HG03565 (cell line): ENCODE measurements around the gene STARD4.

ENCODE experiments used
- ATAC-seq: cut with Tn5 transposase; IDR thresholded peaks from one replicate; pipeline ENCODE4 v1.9.1; 2021; ENCODE audit warnings: mild to moderate bottlenecking, moderate library complexity; ENCODE audit not compliant: unreplicated experiment

Gene STARD4

DNA sequence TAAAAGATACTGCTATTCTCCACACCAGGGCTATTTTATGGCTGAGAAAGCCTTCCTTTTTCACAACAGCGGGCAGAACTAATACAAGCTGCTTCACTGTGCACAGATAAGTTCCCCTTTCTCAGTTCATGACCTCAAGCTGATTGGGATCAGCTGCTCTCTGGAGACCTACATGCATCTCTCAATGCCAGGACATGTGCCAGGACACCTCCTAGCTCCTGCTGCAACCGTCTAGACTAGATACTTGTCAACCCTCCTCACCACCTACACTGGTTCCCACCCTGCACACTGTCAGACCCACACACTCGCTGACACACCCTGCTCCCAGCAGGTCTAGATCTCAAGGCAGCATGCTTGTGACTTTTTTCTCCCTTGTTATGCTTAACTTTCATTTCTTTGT is 39.8 kb downstream of the STARD4 start:
- ATAC-seq, result no peak

DNA sequence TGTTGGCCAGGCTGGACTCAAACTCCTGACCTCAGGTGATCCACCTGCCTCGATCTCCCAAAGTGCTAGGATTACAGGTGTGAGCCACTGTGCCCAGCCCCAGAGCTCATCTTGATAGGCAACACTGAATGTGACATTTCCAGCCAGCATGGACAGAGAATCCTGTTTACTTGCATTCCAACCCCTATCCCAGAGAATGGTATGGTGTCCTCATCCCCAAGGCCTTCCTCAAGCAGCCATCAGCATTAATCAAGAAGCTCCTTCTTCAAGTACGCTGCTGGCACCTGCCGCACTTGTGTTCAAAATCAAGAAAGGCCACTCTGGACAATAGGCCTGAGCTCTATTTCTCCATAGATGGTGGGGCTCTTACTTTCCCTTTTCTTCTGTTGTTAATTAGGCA is 40.2 kb downstream of the STARD4 start:
- ATAC-seq, result no peak

DNA sequence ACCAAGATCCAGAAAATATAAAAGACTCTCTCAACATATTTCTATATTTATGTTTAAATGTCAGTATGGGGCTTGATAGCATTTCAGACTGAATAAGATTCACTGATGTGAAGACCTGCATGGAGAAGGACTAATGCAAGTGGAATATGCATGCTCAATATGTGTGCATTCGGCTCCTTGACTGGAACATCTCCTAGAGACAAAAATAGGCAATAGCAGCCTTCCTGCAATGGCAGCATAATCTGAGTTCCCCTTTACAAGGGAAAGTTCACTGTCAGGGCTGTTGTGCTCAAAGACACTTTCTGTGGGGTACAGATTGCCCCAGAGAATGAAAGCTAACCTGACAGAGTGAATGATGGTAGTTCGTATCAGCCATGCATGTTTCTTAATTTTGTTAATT is 42.4 kb downstream of the STARD4 start:
- ATAC-seq, result no peak

DNA sequence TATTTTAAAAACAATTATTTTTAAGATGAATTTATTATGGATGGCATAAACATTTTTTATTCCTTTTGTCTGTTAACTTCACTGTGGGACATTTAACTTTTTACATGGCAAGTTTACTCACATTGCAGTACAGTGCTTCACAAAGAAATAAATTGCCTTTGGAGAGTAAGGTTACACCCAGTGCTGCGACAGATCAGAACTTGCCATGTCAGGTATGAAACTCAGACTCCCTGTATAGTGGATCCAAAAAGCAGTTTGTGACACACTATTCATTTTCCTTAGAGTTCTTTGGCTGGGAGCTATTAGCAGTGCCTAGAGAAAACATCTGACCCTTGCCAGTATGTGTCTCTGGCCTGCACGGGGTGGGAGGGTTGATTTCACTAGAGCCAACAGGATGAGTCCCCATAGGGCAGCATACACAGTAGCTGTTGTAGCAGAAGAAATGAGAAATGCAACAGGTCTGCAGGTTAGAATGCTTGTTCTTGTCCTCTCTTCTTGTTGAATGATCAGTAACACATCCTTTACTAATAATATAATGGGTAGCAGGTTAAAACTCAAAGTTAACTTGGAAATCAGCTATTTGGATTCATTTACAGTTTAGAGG is 42.9 kb downstream of the STARD4 start:
- ATAC-seq, result no peak

GRCh38 chr5:111463311-111463710 is 49.0 kb downstream of the STARD4 start:
- ATAC-seq, result no peak

DNA sequence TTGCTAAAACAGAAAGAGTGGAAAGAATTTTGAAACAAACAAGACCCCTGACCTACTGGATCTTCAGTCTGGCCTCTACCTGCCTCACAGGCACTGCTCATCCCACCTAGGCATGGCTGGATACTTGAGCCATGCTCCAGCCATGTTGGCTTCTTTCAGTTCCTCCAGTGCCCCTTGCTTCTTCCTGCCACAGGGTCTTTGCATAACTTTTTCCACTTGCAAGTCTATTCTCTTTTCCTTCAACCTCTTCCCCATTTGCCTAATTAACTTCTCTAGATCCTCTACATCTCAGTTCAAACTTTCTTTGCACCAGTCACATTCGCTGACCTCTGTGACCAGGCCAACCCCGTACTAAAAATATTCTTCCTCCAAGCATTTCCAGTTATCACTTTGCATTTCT is 50.4 kb downstream of the STARD4 start:
- ATAC-seq, result no peak

DNA sequence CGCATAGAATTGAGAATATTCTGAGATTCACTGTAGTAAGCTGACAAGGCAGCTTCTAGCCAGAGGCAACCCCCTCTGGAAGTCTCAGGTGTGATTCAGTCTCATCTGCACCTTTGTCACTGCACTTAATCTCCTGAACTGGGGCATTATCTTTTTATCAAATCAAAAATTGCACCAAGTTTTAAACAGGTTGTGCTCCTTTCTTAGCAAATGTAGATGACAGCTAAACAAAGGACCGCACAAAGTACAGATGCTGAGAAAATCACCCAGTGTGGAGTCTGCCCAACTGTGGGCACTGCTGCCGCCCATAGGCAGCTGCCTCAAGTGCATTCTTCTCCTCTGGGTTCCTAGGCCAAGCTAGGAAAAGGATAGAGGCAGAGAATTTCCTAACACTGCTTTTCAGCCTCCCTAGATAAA is 51.1 kb downstream of the STARD4 start:
- no peak for ATAC-seq

GRCh38 chr5:111454776-111455175 is 57.6 kb downstream of the STARD4 start:
- ATAC-seq, result no peak

DNA sequence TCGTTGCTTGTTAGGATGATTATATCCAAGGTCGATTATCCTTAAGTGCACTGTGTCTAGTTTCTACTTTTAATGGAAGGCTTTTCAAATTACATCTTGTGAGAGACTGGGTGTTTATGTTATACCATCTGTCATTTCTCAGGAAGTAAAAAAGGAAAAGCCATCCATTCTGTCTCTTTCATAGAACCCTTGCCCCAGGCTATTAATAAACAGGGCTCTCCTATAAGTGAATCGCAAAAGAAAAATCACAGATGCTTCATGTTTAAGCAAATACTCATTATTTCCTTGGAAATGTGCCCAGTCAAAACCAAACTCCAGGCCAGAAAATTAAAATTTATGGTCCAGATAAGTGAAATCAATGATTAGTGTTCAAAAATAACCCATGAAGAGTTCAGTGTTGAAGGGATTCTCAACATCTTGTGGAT is 58.1 kb downstream of the STARD4 start:
- no peak for ATAC-seq

GRCh38 chr5:111453747-111454146 is 58.6 kb downstream of the STARD4 start:
- ATAC-seq, result no peak

DNA sequence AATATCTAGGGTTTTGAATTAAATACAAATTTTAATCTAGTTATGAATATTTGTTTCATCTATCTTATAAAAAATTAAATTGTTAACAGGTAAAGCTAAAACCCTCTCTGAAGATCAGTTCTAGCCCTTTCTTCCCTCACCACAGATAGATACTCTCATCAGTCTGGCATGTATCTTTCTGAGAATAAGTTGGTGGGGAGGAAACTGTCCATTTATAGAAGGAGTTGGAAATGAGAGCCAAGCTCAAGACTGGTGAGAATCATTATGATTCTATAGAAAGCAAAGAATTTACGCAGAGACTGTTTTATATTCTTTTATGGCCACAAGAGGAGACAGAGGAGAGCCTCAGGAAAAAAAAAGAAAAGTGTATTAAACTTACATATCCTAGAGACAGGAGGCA is 59.0 kb downstream of the STARD4 start:
- ATAC-seq, result no peak

DNA sequence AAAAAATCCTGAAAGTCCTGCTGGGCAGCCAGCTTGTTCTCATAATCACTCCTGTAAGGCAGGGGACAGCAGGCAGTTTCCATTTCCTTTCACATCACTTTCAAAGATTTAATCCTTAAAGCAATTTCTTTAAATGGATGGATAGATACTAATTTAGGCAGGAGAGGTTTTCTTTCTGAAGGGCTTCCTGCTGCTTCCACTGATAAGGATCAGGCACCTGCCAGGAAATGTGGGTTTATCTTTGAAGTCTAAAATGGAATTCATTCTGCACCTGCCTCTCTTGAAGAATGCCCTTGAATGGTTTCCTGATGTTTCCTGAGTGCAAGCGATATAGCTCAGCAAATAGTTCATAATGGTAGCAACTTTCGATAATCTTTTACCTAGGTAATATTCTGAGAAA is 64.5 kb downstream of the STARD4 start:
- ATAC-seq, result no peak

DNA sequence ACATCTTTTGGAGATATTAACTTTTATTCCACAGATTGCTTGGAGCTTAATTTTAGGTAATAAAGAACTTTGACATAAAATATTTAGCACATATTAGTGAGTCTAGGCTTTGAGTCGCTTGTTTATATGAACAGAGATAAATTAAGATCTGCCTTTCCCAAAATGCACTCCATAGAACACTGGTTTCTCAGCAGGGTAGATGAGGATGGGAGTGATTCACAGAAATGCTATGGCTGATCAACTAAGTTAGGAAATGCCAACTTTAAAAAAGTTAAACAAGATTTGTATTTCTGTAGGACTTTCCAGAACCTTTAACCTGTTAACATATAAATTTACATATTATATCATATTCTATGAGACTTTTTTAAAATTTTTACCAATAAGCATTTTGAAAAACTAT is 65.2 kb downstream of the STARD4 start:
- no peak for ATAC-seq
